GM23248 (cell line): ENCODE results near the gene LGALS14.

Source experiments
- EZH2 ChIP-seq: fragments of 200-600 bp; sonication (generic); IDR thresholded peaks from 2 replicates; pipeline ENCODE4 v1.6.1; 2018; ENCODE audit warnings: antibody characterized with exemption, mild to moderate bottlenecking; ENCODE audit not compliant: insufficient read depth, poor library complexity, severe bottlenecking
- EZH2phosphoT487 ChIP-seq: fragments of 200-600 bp; sonication (generic); IDR thresholded peaks from 2 replicates; pipeline ENCODE4 v1.6.1; 2018; ENCODE audit warnings: antibody characterized with exemption, moderate library complexity, mild to moderate bottlenecking, low read depth; ENCODE audit not compliant: insufficient read depth

- TF ChIP-seq EZH2phosphoT487 (no peak), EZH2 (no peak)
Observed at GRCh38 chr19:39692822-39693221, 11.5 kb upstream of the LGALS14 start.
